T-helper 2 cell treated with Interferon-gamma antibody and Interleukin-4, amounts not matched to agents 5 μg/mL and 100 μg/mL, for 36 hours (primary cell): Measurements from ENCODE around the gene ENOPH1.

Experiments
- DNase-seq: peaks from one replicate; pipeline ENCODE4 v3.0.0; 2021; ENCODE audit warnings: low spot score
- H3K27ac Mint-ChIP-seq: one replicate; pipeline ENCODE4 v1.8.0; 2021; ENCODE audit warnings: mild to moderate bottlenecking, mixed read lengths
- H3K27me3 Mint-ChIP-seq: one replicate; pipeline ENCODE4 v1.8.0; 2021; ENCODE audit warnings: low read depth, mixed read lengths
- H3K36me3 Mint-ChIP-seq: one replicate; pipeline ENCODE4 v1.8.0; 2021; ENCODE audit warnings: low read depth, mixed read lengths
- H3K4me1 Mint-ChIP-seq: one replicate; pipeline ENCODE4 v1.8.0; 2021; ENCODE audit warnings: low read depth, mixed read lengths
- H3K4me3 Mint-ChIP-seq: one replicate; pipeline ENCODE4 v1.8.0; 2022; ENCODE audit warnings: mild to moderate bottlenecking, moderate library complexity, mixed read lengths
- H3K9me3 Mint-ChIP-seq: one replicate; pipeline ENCODE4 v1.8.0; 2021; ENCODE audit warnings: mixed read lengths

The ENOPH1 gene

GRCh38 chr4:82493721-82494425 lies 63.5 kb downstream of the ENOPH1 start:
- H3K27me3 Mint-ChIP-seq, result no peaks in the 10 kb centered on the region
- H3K36me3 Mint-ChIP-seq, result no peaks in the 10 kb centered on the region
- no peak overlapping the region for H3K4me3 Mint-ChIP-seq
- no peak overlapping the region for H3K27ac Mint-ChIP-seq
- no peak for DNase-seq
- no peaks in the 10 kb centered on the region for H3K9me3 Mint-ChIP-seq
- H3K4me1 Mint-ChIP-seq, result no peaks in the 10 kb centered on the region

DNA sequence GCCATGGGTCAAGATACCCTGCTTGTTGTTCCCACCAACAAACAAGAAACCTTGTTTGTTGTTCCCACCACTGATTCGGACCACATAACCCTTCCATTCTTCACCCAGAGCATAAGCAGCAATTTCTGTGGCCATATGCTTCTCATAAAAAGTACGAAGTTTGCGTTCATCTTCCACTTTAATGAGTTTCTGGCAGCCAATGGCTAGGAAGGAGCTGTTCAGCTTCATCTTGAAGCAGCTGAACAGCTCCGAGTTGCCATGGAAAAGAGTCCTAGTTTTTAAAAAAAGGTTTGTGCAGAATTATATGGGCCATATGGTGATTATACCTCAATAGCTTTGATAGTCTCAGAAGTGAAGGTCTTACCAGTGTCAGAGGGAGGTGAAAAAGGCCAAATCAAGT lies 65.3 kb downstream of the ENOPH1 start:
- Mint-ChIP-seq H3K4me1 (no peaks in the 10 kb centered on the region), H3K4me3 (no peak overlapping the region), H3K27me3 (no peaks in the 10 kb centered on the region), H3K9me3 (no peaks in the 10 kb centered on the region), H3K36me3 (no peaks in the 10 kb centered on the region), H3K27ac (no peak overlapping the region)
- no peak for DNase-seq

- H3K36me3 Mint-ChIP-seq, result no peaks in the 10 kb centered on the region
- H3K9me3 Mint-ChIP-seq, result no peaks in the 10 kb centered on the region
- H3K27me3 Mint-ChIP-seq, result no peaks in the 10 kb centered on the region
- H3K4me1 Mint-ChIP-seq, result no peaks in the 10 kb centered on the region
- no peak for DNase-seq
- no peak overlapping the region for H3K4me3 Mint-ChIP-seq
- H3K27ac Mint-ChIP-seq, result no peak overlapping the region
Observed at GRCh38 chr4:82496349-82496748, 66.0 kb downstream of the ENOPH1 start.

- no peaks in the 10 kb centered on the region for H3K36me3 Mint-ChIP-seq
- H3K27me3 Mint-ChIP-seq, result no peaks in the 10 kb centered on the region
- DNase-seq, result no peak
- no peaks in the 10 kb centered on the region for H3K4me1 Mint-ChIP-seq
- no peak overlapping the region for H3K4me3 Mint-ChIP-seq
- no peaks in the 10 kb centered on the region for H3K9me3 Mint-ChIP-seq
- no peak overlapping the region for H3K27ac Mint-ChIP-seq
Observed at GRCh38 chr4:82499738-82500434, 69.5 kb downstream of the ENOPH1 start.

DNA sequence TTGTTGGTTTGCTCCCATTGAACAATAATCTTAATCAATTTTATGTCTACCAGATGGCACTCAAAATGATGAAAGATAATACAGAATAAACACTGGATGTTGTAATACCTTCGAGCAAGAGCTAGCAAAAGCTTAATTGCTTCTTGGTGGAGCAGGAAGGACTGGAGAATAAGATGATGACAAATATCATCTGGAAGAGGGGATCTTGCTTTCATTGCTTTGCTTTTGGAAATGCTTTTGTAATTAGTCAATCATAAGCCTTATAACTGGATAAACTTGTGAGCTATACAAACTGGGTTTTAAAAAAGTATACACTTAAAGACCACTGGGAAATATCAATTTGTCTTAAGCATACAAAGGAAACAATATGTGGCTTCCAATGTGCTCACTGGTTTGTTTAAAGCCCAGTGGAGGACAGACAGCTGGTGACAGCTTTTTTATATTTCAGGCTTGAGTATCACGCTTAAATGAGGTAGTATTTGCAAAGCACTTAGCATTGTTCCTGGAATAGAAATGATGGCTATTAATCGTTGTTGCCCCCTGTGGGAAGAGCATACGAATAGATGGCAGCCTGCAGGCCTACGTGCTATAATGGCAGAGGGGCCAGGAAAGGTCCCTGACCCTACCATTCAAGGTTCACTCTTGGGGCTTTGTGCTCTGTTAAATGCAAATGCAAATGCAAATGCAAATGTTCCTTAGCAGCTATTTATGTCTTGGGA lies 70.2 kb downstream of the ENOPH1 start:
- H3K4me1 Mint-ChIP-seq, result no peaks in the 10 kb centered on the region

DNA sequence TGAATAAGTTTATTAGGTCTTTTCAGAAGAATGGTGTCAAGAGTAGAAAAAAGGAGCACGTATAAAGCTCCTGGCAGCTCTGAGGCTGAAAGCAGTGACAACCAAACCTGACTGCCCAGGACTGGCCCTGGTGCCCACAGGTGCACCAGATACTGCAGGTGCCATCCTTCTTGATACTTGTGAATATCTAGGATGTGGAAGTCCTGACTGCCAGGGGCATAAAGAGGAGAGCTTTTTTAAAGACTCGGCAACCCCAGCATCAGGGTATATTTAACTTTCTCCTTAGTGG lies 70.7 kb downstream of the ENOPH1 start:
- no peaks in the 10 kb centered on the region for H3K36me3 Mint-ChIP-seq
- no peak for DNase-seq
- H3K27ac Mint-ChIP-seq, result no peak overlapping the region
- H3K4me1 Mint-ChIP-seq, result no peaks in the 10 kb centered on the region
- H3K27me3 Mint-ChIP-seq, result no peaks in the 10 kb centered on the region
- no peak overlapping the region for H3K4me3 Mint-ChIP-seq
- no peaks in the 10 kb centered on the region for H3K9me3 Mint-ChIP-seq

More for the DNA sequence above, 70.2 kb downstream of the ENOPH1 start:
- no peak overlapping the region for H3K27ac Mint-ChIP-seq
- no peaks in the 10 kb centered on the region for H3K27me3 Mint-ChIP-seq
- no peak overlapping the region for H3K4me3 Mint-ChIP-seq
- H3K9me3 Mint-ChIP-seq, result no peaks in the 10 kb centered on the region
- H3K36me3 Mint-ChIP-seq, result no peaks in the 10 kb centered on the region
- no peak for DNase-seq

- Mint-ChIP-seq H3K9me3 (no peaks in the 10 kb centered on the region), H3K36me3 (no peaks in the 10 kb centered on the region), H3K27me3 (no peaks in the 10 kb centered on the region), H3K4me3 (no peak overlapping the region), H3K4me1 (no peaks in the 10 kb centered on the region), H3K27ac (no peak overlapping the region)
- no peak for DNase-seq
Observed at GRCh38 chr4:82508011-82508410, 77.6 kb downstream of the ENOPH1 start.

DNA sequence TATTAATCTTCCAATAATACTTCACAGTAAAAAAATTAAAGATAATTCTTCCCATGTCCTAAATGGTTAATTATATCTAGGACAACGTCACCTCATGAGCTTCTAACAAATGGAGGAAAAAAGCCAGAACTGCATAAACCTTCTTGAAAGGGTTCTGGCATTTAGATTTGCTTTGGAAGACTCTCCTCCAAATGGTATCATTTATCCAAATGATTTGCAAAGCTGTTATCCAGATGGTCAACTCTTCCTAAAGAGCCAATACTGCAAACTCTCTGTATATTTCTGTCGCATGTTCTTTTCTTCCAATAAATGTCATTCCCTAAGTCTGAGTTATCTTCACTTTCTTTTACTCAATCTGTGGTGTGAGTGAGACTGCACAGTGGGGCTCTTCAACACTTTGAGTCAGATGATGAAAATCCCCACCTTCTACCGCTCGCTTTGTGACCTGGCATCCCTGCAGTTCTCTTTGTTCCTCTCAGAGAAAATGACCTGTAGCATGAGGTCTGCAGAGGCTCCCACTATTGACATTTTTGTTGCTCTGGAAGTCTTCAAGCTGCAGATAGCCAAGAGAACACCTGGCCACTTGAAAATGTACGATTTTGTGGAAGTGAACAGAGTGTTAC lies 78.5 kb downstream of the ENOPH1 start:
- no peaks in the 10 kb centered on the region for H3K4me1 Mint-ChIP-seq
- H3K27me3 Mint-ChIP-seq, result peaks cover 3% of the 10 kb centered on the region
- no peaks in the 10 kb centered on the region for H3K9me3 Mint-ChIP-seq
- H3K4me3 Mint-ChIP-seq, result no peak overlapping the region
- H3K36me3 Mint-ChIP-seq, result no peaks in the 10 kb centered on the region
- H3K27ac Mint-ChIP-seq, result no peak overlapping the region
- DNase-seq, result no peak

- Mint-ChIP-seq H3K27ac (no peak overlapping the region), H3K9me3 (no peaks in the 10 kb centered on the region), H3K4me1 (no peaks in the 10 kb centered on the region), H3K4me3 (no peak overlapping the region), H3K27me3 (peaks cover 3% of the 10 kb centered on the region), H3K36me3 (no peaks in the 10 kb centered on the region)
- DNase-seq, result no peak
Observed at GRCh38 chr4:82510216-82510615, 79.8 kb downstream of the ENOPH1 start.
